ENCODE results near the gene PCOLCE2.

The PCOLCE2 gene

GRCh38 chr3:142839831-142840230, 49.1 kb downstream of the PCOLCE2 start:
- Histone ChIP-seq H3K27ac (no peak overlapping the region), H3K4me3 (ENCODE audit: low read depth in 1 of 2, low read length in 1 of 2) (no peak overlapping the region), H3K27me3 (no peaks in the 10 kb centered on the region), H3K36me3 (no peaks in the 10 kb centered on the region), H3K9me3 (no peaks in the 10 kb centered on the region), H3K4me1 (ENCODE audit: control insufficient read depth in 1 of 2, insufficient read depth in 1 of 2, low read depth in 1 of 2, low read length in 1 of 2) (peaks cover 12 to 23% of the 10 kb centered on the region in 2 experiments)
- no peak for TF ChIP-seq CTCF (IDR thresholded peaks at IDR 0.05)

GRCh38 chr3:142837526-142837925, 51.4 kb downstream of the PCOLCE2 start:
- Histone ChIP-seq H3K27ac (no peak overlapping the region), H3K4me3 (ENCODE audit: low read depth in 1 of 2, low read length in 1 of 2) (no peak overlapping the region), H3K4me1 (ENCODE audit: control insufficient read depth in 1 of 2, insufficient read depth in 1 of 2, low read depth in 1 of 2, low read length in 1 of 2) (peaks cover 12 to 23% of the 10 kb centered on the region in 2 experiments), H3K9me3 (no peaks in the 10 kb centered on the region), H3K27me3 (no peaks in the 10 kb centered on the region), H3K36me3 (no peaks in the 10 kb centered on the region)
- TF ChIP-seq CTCF (IDR thresholded peaks at IDR 0.05): no peak

GRCh38 chr3:142828703-142829305, 60.1 kb downstream of the PCOLCE2 start:
- Histone ChIP-seq H3K4me1 (ENCODE audit: control insufficient read depth in 1 of 2, insufficient read depth in 1 of 2, low read depth in 1 of 2, low read length in 1 of 2) (no peaks in the 10 kb centered on the region), H3K36me3 (no peaks in the 10 kb centered on the region), H3K27ac (no peak overlapping the region), H3K4me3 (ENCODE audit: low read depth in 1 of 2, low read length in 1 of 2) (no peak overlapping the region), H3K9me3 (no peaks in the 10 kb centered on the region), H3K27me3 (no peaks in the 10 kb centered on the region)
- peak; percentile 49 for TF ChIP-seq CTCF (IDR thresholded peaks at IDR 0.05)

- no peak for TF ChIP-seq CTCF (IDR thresholded peaks at IDR 0.05)
- Histone ChIP-seq H3K27me3 (no peaks in the 10 kb centered on the region), H3K27ac (no peak overlapping the region), H3K4me1 (ENCODE audit: control insufficient read depth in 1 of 2, insufficient read depth in 1 of 2, low read depth in 1 of 2, low read length in 1 of 2) (no peaks in the 10 kb centered on the region), H3K9me3 (no peaks in the 10 kb centered on the region), H3K36me3 (peaks cover 31% of the 10 kb centered on the region), H3K4me3 (ENCODE audit: low read depth in 1 of 2, low read length in 1 of 2) (no peak overlapping the region)
Measured at GRCh38 chr3:142819179-142819578, 69.7 kb downstream of the PCOLCE2 start.

GRCh38 chr3:142818651-142819050, 70.2 kb downstream of the PCOLCE2 start:
- no peak for TF ChIP-seq CTCF (IDR thresholded peaks at IDR 0.05)
- H3K4me3 ChIP-seq (ENCODE audit: low read depth in 1 of 2, low read length in 1 of 2): no peak overlapping the region
- H3K27me3 ChIP-seq: no peaks in the 10 kb centered on the region
- H3K27ac ChIP-seq: no peak overlapping the region
- H3K36me3 ChIP-seq: peaks cover 31% of the 10 kb centered on the region
- H3K4me1 ChIP-seq (ENCODE audit: control insufficient read depth in 1 of 2, insufficient read depth in 1 of 2, low read depth in 1 of 2, low read length in 1 of 2): no peaks in the 10 kb centered on the region
- no peaks in the 10 kb centered on the region for H3K9me3 ChIP-seq

Data from neutrophil (primary cell).